Hair follicular keratinocyte (primary cell): ENCODE measurements around the gene LZTS3. TPM values are rescaled to one million over a fixed set of nuclear protein-coding genes. Genes with fewer than 3 reads are reported as not detected.

ENCODE experiments used
- total RNA-seq: library from RNA; depleted of rRNA; stranded (reverse); fragments of >200 nt; gene quantifications from 2 replicates; pipeline ENCODE4 v1.2.3, GENCODE V29; 2015

LZTS3 gene
- total RNA-seq = 6.4 and 9.4 TPM in 2 replicates

DNA sequence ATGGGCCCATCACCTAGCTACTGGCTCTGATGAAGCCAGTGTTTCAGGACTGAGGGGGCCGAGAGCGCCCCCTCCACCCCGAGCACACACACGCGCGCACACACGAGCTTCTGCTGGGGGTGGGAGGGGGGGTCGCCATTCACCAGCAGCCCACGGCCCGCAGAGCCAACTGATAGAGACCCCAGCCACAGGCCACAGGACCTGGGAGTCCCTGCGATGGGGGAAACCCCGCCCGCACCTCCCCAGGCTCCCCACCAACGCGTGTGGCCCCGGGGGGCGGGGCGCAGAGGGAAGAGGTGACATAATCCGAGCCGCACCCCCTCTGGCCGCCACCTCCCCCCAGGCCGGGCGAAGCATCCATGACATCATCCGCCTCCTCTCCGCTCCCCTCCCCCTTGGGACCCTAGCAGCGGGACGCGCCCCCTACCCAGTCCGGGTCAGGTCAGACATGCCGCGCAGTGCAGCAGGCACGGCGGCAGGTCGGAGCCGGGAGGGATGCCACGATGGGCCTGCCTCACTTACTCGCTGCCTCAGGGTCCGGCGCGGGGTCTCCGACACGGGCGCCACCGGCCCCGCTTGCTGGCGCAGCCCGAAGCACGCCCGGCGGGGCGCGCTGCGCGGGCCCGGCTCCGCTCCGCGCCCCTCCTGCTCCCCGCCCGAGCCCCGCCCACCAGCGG is at the start of gene LZTS3:
Gene LZTS3 (minus strand): TSS at position 617 of the 677 bp plus-strand sequence. CDS start 6,386 bp downstream, outside the sequence.

DNA sequence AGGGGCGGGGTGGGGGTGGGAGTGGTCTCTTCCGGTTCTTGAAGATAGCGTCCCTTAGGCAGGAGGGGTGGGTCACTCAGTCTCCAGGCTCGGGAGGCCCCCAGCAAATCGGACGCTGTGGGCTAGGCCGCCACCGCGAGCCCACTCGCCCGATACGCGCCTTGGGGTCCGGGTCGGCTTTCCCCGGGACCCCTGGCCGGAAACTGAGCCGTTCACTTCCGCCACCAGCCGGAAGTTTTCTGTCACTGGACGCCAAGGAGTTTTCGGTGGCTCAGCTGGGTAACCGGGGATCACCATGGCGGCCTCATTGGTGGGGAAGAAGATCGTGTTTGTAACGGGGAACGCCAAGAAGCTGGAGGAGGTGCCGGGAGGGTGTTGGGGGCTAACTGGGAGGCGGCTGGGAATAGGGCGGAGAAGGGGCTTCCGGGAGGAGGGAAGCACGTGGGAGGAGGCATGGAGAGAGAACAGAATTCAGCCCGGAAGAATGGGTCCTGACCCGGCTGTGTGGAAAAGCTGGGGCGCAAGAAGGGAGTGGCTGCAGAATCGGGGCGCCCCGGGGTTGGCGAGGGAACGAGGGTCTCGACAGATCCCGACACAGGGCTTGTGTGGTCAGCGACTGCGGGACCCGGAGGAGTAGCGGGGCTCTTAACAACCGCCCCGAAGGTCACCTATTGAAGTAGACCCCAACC is 36.1 kb upstream of the LZTS3 start, which contains the start of gene ITPA:
Gene ITPA (plus strand): TSS at position 242 of the 689 bp plus-strand sequence. CDS start 54 bp downstream, at position 296.

GRCh38 chr20:3204124-3204794 is 30.9 kb upstream of the LZTS3 start, which contains the start of gene DDRGK1:
Gene DDRGK1, minus strand, starts transcription at chr20:3204682. Its CDS starts 55 bp downstream, at chr20:3204627.

Other genes with a start within 250 kb of the LZTS3 start
- 1.3 TPM in 1 of 2 replicates, not detected in the other for gene GNRH2, start 129.9 kb downstream of the LZTS3 start, total RNA-seq
- 87.9 and 128 TPM in 2 replicates for gene MRPS26, start 127.5 kb downstream of the LZTS3 start, total RNA-seq
- not detected in 2 replicates for gene OXT, start 101.9 kb downstream of the LZTS3 start, total RNA-seq
- not detected in 2 replicates for gene AVP, start 88.8 kb downstream of the LZTS3 start, total RNA-seq
- 8.3 and 14.7 TPM in 2 replicates for gene FASTKD5, start 13.7 kb downstream of the LZTS3 start, total RNA-seq
- 2.2 and 4.5 TPM in 2 replicates for gene UBOX5, start 13.7 kb downstream of the LZTS3 start, total RNA-seq
- 47.7 and 59.8 TPM in 2 replicates for gene DDRGK1, start 31.1 kb upstream of the LZTS3 start, total RNA-seq
- 57.6 and 63.1 TPM in 2 replicates for gene ITPA, start 35.9 kb upstream of the LZTS3 start, total RNA-seq
- gene SLC4A11, start 65.6 kb upstream of the LZTS3 start, total RNA-seq = 3.6 and 6.8 TPM in 2 replicates
- 6.3 and 7.7 TPM in 2 replicates for gene DNAAF9, start 234.1 kb upstream of the LZTS3 start, total RNA-seq